ENCODE measurements around the gene FBXO42. TPM values are rescaled to one million over a fixed set of nuclear protein-coding genes. Genes with fewer than 3 reads are reported as not detected.
A peak's percentile ranks its signal among the peaks of the same experiment; 100 is the strongest.

The FBXO42 gene
- polyA plus RNA-seq, 2 of the 4 experiments (the other 2 are of a cell fraction) = 4.7 to 12.4 TPM

GRCh38 chr1:16396591-16396990 lies 44.3 kb upstream of the FBXO42 start:
- FAIRE-seq = no peak
- POLR2A ChIA-PET = no interaction called here
- CTCF ChIA-PET = interaction anchor here (0.6 to 2.0 kb wide), 2 partner anchors 44 to 65 kb away, joined by 4 to 7 read pairs; partner anchors contain the start of gene NECAP2

DNA sequence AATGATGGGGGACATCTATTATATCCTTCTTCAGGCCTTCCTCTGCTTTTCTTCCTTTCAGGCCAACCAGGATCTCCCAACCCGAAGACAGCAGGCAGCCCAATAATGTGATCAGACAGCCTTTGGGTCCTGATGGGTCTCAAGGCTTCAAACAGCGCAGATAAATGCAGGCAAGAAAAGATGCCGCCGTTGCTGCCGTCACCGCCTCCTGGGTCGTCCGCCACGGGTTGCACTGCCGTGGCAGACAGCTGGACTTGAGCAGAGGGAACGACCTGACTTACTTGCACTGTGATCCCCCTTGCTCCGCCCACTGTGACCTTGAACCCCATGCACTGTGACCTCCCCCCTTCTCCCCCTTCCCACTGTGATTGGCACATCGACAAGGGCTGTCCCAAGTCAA lies 42.7 kb upstream of the FBXO42 start:
- ChIA-PET POLR2A (no interaction called here), CTCF (interaction anchor here (0.7 to 1.9 kb wide), 2 partner anchors 13 to 45 kb away, joined by 3 to 5 read pairs; partner anchors contain the start of gene NECAP2)
- H3K27ac ChIP-seq = no peak overlapping the region
- TF ChIP-seq ESRRA (IDR thresholded peaks at IDR 0.05; ENCODE audit: borderline replicate concordance, low read length) (no peak), EHF (CRISPR knock-in tag; IDR thresholded peaks at IDR 0.05) (no peak), CHD2 (IDR thresholded peaks at IDR 0.05; ENCODE audit: low read length, partially characterized antibody) (no peak), JUNB (IDR thresholded peaks at IDR 0.05) (no peak)
- ATAC-seq = no peak
- H3K9me3 ChIP-seq = no peaks in the 10 kb centered on the region
- DNase-seq (ENCODE audit: low read depth in 1 of 2, low spot score in 1 of 2) = no peak
- 96% methylated on average over 11 of the region's 13 CpGs for WGBS (ENCODE audit: missing lambda C conversion rate)
- H3K4me3 ChIP-seq = no peak overlapping the region
- peaks cover 44% of the 10 kb centered on the region for H3K4me1 ChIP-seq
- FAIRE-seq = no peak
- H3K4me2 ChIP-seq = no peak overlapping the region

More at GRCh38 chr1:16396591-16396990, 44.3 kb upstream of the FBXO42 start:
- Histone ChIP-seq H3K4me1 (peaks cover 34% of the 10 kb centered on the region), H3K9me3 (no peaks in the 10 kb centered on the region), H3K4me3 (no peak overlapping the region), H3K27ac (peak overlapping the region; percentile 30 to 73; a peak in 4 of 6 replicates), H3K4me2 (no peak overlapping the region)
- DNase-seq (ENCODE audit: low read depth in 1 of 2, low spot score in 1 of 2) (no peak), ATAC-seq (peak in 1 of 2 experiments; percentile 13; a peak in 1 of 6 replicates)
- peak; percentile 38 for TF ChIP-seq MAFK (IDR thresholded peaks at IDR 0.05; ENCODE audit: partially characterized antibody)
- TF ChIP-seq, protein P1, sequence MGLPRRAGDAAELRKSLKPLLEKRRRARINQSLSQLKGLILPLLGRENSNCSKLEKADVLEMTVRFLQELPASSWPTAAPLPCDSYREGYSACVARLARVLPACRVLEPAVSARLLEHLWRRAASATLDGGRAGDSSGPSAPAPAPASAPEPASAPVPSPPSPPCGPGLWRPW (IDR thresholded peaks at IDR 0.05) = no peak
- WGBS (ENCODE audit: missing lambda C conversion rate) = 97% methylated on average over 4 of the region's 7 CpGs

DNA sequence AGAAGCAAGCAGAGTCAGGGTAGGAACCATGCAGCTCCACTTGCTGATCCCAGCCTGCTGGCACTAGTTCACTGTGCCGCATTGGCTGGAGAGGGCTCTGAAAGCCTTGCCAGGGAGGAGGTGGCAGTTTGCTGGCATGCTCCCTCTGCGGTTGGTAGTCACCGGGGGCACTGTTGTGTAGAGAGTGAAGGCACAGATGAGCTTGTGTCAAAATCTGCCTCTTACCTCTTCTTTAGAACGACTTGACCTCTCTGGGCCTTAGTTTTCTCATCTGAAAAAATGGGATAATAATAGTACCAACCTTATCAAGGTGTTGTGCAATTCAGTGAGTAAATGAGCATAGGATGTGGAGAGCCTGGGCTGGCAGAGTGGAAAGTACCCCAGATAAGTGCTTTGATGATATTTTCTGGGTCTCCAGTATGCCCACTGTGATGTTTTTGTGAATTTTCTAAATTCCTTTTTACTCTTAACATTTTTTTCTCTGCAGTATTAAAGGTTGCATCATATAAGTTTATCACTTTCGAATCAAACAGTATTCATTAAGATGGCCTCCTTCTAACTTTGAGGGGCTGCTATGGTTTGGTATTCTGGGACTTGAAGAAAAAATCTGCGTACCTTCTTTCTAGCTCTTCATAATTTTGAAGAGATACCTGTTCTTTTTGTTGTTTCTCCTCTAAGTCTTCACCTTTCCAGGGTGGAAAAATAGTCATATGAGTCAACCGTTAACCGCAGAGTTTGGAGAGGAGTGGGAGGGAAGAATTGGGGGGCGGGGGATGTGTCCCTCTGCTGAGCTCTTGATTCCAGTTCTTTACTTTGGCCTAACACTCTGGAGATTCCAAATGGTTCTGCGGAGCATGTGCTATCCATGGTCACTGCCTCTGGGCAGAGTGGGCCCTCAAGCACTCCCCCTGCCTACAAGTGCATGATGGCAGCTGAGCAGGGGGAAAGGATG lies 41.6 kb upstream of the FBXO42 start:
- Histone ChIP-seq H3K4me3 (no peak overlapping the region), H3K9me3 (no peaks in the 10 kb centered on the region), H3K4me1 (peaks cover 48% of the 10 kb centered on the region), H3K4me2 (no peak overlapping the region), H3K27ac (peak overlapping the region in 1 of 2 experiments; percentile 49; a peak in 2 of 6 replicates)
- no peak for FAIRE-seq
- DNase-seq (ENCODE audit: low read depth in 1 of 2, low spot score in 1 of 2) = no peak
- CTCF ChIA-PET = interaction anchor here (1.6 to 1.9 kb wide), 2 partner anchors 13 to 46 kb away, joined by 5 to 8 read pairs; partner anchors contain the start of gene NECAP2
- POLR2A ChIA-PET = no interaction called here
- TF ChIP-seq RFX5 (IDR thresholded peaks at IDR 0.05) = no peak
- TF ChIP-seq, protein P2, sequence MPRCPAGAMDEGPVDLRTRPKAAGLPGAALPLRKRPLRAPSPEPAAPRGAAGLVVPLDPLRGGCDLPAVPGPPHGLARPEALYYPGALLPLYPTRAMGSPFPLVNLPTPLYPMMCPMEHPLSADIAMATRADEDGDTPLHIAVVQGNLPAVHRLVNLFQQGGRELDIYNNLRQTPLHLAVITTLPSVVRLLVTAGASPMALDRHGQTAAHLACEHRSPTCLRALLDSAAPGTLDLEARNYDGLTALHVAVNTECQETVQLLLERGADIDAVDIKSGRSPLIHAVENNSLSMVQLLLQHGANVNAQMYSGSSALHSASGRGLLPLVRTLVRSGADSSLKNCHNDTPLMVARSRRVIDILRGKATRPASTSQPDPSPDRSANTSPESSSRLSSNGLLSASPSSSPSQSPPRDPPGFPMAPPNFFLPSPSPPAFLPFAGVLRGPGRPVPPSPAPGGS (IDR thresholded peaks at IDR 0.05) = no peak
- 78% methylated on average over 9 of the region's 10 CpGs for WGBS (ENCODE audit: missing lambda C conversion rate)
- ATAC-seq = peak in 1 of 2 experiments; percentile 51; a peak in 3 of 6 replicates

- Histone ChIP-seq H3K9me3 (no peaks in the 10 kb centered on the region), H3K4me3 (no peak overlapping the region), H3K4me2 (no peak overlapping the region), H3K27ac (peak overlapping the region in 1 of 2 experiments; percentile 49; a peak in 2 of 6 replicates), H3K4me1 (peaks cover 57% of the 10 kb centered on the region)
- ATAC-seq = no peak; a peak in 1 of 6 replicates
- CTCF ChIA-PET = interaction anchor here (1.6 to 1.9 kb wide), 2 partner anchors 12 to 47 kb away, joined by 5 to 8 read pairs; partner anchors contain the start of gene NECAP2
- POLR2A ChIA-PET = interaction anchor here (0.6 kb wide), 1 partner anchor 31 kb away, joined by 5 read pairs; no protein-coding TSS in a partner anchor
- no peak for FAIRE-seq
- WGBS (ENCODE audit: missing lambda C conversion rate) = 93% methylated on average over 19 of the region's 21 CpGs
- TF ChIP-seq RNF2 (IDR thresholded peaks at IDR 0.05; ENCODE audit: borderline replicate concordance, low read depth) (no peak), CHD4 (IDR thresholded peaks at IDR 0.05; ENCODE audit: borderline replicate concordance) (no peak), MYC (IDR thresholded peaks at IDR 0.05; ENCODE audit: borderline replicate concordance, low read length) (no peak), HOXB13 (CRISPR knock-in tag; IDR thresholded peaks at IDR 0.05; ENCODE audit: low read depth) (no peak), NR3C1 (IDR thresholded peaks at IDR 0.05) (no peak), ZC3H11A (IDR thresholded peaks at IDR 0.05) (no peak), ZNF302 (CRISPR knock-in tag; IDR thresholded peaks at IDR 0.05) (no peak), HOXB5 (CRISPR knock-in tag; IDR thresholded peaks at IDR 0.05) (no peak), KDM1A (IDR thresholded peaks at IDR 0.05; ENCODE audit: low read depth) (no peak), CTCF (IDR thresholded peaks at IDR 0.05) (no peak), NFE2L2 (conservative IDR thresholded peaks at IDR 0.05; ENCODE audit: low read length) (no peak), GATA3 (IDR thresholded peaks at IDR 0.05; ENCODE audit: borderline replicate concordance) (no peak), CEBPB (IDR thresholded peaks at IDR 0.05) (no peak), FOSB (CRISPR knock-in tag; IDR thresholded peaks at IDR 0.05) (no peak)
- no peak for DNase-seq (ENCODE audit: low read depth in 1 of 2, low spot score in 1 of 2)
Measured at GRCh38 chr1:16392740-16393569, 40.7 kb upstream of the FBXO42 start.
